ENCODE measurements around the gene GADL1.

Gene GADL1

DNA sequence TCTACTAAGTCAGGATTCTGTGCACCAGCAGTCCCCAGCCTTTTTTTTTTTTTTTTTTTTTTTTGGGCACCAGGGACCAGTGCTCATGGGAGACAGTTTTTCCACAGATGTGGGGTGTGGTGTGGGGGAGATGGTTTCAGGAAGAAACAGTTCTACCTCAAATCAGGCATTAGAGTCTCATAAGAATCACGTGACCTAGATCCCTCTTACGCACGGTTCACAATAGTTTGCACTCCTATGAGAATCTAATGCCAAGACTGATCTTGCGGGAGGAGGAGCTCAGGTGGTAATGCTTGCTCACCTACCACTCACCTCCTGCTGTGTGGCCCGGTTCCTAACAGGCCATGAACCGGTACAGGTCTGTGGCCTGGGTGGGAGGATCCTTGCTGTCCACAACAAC is 88.8 kb downstream of the GADL1 start:
- no peak for DNase-seq

DNA sequence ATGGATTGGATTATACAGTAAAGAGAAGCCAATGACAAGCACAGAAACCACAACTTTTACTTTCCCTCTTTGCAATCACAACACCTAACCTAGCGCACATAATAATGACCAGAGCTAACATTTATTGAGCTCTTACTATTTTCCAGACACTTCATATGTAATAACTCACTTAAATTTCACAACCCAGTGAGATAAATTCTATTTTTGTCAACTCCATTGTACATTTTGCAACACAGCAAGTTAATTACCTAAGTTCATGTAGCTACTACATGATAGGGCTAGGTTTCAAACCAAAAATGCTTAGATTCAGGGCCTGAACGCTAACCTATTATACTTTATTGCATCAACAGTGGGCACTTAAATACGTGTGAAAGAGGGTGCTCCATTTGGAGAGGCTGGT is 89.5 kb downstream of the GADL1 start:
- no peak for DNase-seq

GRCh38 chr3:30795176-30795575 is 99.3 kb downstream of the GADL1 start:
- DNase-seq: peak; percentile 66

DNA sequence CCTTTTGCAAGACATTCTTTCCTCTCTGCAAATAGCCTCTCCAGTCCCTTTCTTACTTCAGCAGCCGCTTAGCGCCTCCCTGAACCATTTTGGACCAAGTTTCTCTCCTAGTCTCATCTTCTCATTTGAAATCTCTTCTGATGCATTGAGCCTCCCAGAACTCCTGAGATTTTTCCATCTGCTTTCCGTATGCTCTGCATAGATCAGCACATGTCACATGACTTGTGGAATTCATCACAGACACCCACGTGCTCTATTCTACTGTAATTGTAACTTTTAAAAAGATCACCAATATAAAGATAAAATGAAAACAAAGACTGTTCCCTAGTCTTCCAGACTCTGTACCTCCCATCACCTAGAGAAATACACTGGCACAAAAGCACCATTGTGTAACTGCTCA is 100.7 kb downstream of the GADL1 start:
- DNase-seq: no peak

GRCh38 chr3:30790150-30790549 is 104.3 kb downstream of the GADL1 start:
- DNase-seq: no peak

GRCh38 chr3:30786365-30786764 is 108.1 kb downstream of the GADL1 start:
- no peak for DNase-seq

- DNase-seq: peak; percentile 25
Measured at GRCh38 chr3:30779686-30780287, 114.7 kb downstream of the GADL1 start.

DNA sequence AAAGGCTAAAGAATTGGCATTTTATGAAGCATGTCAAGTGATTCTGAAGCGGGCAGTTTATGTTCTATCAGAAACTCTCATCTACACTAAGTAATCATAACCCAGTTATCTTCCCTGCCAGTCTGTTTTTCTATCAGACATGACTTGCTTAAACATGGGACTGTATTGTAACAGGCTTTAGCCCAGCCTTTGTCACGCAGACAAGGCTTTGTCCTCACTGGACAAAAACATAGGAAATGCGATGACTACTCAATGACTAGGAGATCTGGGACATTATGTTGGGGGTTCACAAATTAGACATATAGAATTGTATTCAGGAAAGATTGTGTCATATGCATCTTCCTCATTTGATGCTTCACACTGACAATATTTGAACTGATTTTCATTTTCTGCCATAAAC is 115.5 kb downstream of the GADL1 start:
- DNase-seq: no peak

DNA sequence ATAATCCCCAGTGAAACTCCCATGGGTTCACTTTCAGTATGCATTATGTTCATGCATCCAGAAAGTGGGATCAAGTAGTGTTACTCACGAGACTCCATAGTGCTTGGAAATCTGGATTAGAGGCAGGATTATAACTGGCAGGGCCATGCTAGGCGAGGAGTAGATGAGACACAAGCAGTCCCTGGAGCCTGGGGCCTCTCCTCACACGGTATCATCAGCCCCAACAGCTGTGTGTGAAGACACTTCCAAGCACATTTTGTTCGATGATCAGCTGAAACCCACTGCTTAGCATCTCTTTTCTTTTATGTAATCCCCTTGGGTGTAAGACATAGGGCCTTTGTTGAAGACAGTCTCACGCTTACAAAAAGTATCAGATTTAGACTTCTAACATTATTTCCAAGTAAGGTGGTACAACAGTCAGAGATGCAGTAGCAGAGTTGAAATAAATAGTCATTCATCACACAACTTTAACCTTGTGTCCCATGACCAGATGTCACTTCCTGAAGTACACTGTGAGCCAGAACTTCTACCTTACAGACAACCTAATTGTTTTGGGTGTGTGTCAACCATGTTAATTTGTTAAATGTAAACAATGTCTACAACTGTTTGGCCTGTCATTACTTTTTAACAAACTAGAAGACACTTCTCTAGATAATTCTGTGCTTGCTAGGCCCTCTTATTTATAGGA is 116.9 kb downstream of the GADL1 start:
- DNase-seq: no peak

DNA sequence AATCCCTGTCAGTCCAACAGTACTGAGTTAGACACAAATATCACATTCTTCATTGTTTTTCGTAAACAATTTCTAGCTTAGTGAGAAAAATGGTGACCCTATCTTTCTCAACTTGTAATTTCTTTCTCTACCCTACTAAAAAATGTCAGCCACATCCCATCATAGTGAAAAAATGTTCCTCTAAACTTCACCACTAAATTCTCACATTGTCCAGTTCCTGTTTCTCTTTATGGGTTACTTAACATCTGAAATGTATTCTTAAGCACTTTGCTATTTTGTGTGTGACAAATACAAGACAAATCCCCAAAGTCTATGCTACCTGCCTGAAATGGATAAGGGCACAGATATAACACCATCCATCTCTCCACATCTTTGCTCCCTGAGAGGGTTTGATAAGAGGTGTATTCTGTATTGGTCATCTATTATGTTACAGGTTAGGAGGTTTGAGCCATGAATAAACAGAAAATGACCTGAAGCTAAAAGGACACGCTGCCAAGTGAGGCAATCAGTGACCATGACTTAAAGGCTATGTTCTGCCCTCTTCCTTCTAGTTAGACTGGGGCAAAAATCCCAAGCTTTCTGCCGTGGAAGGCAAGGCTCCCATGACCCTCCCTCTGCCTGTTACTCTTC is 118.2 kb downstream of the GADL1 start:
- no peak for DNase-seq

GRCh38 chr3:30775040-30775439 is 119.4 kb downstream of the GADL1 start:
- DNase-seq: peak; percentile 91

- no peak for DNase-seq
Measured at GRCh38 chr3:30774062-30774461, 120.4 kb downstream of the GADL1 start.

DNA sequence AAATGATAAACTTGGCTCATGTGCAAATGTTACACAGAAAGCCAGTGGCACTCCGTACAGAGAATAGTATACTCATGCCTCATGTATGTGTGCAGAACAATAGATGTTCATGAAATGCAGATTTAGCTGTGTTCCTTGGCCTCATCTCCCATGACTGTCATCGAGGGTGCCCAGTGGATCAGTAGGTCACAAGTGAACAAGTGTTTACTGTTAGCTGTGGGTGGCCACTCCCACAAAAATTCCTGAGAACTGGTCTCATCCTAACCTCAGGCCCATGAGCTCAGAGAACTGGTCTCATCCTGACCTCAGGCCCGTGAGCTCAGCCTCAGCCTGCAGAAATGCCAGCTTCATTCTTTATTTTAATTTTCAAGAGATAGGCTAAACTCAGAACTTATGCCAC is 124.1 kb downstream of the GADL1 start:
- DNase-seq: peak; percentile 86

DNA sequence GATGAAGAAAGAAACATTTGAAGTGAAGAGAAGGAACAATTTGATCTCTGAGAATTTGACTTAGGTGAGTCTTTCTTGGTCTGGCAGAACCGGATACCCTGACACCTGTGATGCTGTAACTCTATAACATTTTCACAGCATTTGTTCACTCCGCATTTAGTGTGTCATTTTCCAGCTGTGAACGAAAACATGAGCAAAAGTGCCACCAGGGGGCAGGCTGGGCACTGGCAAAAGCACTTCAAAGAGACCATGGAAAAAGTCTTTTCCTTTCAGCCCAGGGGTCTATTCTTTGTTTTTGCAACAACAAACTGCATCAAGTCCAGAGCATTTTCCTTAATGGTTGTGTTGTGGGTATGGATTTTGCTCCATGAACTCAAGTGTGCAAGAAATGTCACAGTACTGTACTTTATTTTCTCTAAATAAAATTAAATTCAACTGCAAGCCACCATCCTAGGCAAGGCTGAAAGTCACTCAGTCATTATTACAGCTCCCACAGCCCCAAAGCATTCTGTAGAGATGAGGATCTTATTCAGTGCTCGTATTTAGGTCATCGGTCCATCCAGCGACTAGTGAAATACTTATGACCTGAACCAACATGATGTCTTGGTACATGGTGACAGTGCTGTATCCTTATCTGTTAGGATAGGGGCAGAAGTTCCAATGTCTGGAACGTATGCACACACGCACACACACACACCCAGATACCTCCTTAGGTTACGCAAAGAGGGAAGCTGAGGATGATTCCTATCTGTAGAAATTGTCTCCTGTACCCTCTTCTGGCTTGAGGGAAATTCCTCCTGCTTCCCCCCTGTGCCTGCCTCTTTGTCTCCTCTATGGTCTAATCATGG is 125.5 kb downstream of the GADL1 start:
- DNase-seq: peak; percentile 57

GRCh38 chr3:30768046-30768445 is 126.4 kb downstream of the GADL1 start:
- no peak for DNase-seq

- DNase-seq: no peak
Measured at GRCh38 chr3:30766522-30766921, 127.9 kb downstream of the GADL1 start.

GRCh38 chr3:30764891-30765290 is 129.6 kb downstream of the GADL1 start:
- DNase-seq: no peak

- DNase-seq: no peak
Measured at GRCh38 chr3:30764281-30764680, 130.2 kb downstream of the GADL1 start.

GRCh38 chr3:30761374-30761773 is 133.1 kb downstream of the GADL1 start:
- DNase-seq: no peak

DNA sequence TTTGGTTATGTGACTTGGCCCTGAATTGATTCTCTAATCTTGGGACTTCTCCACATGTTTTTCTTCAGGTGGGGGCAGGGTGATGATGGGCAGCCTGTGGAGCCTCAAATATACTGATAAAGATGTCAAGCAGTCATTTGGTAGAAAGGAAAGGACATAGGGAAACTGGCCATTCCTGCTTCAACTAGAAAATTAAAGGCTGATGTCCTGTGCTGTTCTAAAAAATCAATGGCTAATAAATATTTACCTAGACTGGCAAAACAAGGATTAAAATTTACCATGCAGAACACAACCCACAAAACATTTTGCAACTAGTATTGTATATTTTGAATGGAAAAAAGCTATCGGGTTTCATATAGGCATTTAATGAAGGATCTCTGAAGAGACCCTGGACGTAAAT is 133.7 kb downstream of the GADL1 start:
- DNase-seq: no peak

- DNase-seq: no peak
Measured at GRCh38 chr3:30760040-30760695, 134.3 kb downstream of the GADL1 start.

DNA sequence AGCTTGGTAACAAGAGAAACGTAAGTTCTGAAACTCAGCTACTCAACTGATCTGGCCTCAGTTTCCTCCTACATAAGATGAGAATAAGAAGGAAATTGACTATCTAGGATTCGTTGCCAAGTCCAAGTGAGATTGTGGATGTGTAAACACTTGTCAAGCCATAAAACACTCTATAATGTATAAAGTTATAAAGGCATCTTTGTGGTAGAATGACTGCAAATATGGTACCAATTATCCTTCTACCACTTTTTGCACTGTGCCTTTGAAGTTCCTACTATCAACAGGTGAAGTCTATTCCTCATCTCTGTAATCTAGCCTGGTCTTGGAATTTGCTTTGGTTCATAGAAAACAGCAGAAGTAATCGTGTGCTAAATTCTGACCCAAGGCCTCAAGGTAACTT is 138.2 kb downstream of the GADL1 start:
- DNase-seq: no peak

DNA sequence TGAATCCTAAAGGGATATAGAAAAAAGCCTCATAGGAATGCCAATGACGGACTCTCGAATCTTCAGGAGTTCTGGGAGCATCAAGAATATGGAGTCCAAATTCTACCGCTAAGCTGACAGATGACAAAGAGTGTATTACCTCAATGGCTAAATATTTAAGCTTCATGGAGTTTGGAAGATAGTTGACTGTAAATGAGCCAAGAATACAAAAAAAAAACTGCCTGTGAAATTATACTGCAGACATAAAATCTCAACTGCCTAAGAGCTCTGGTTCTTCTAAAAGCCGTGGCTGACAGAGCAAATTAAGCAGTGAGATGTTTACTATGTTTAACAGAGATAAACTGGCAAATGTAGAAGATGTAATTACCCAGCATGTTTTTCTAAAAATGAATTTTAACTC is 140.0 kb downstream of the GADL1 start:
- peak; percentile 64 for DNase-seq
